VCaP (cell line): ENCODE results near the gene ABHD10.

ENCODE experiments used
- H3K27ac ChIP-seq: fragments of 450-650 bp; 2 replicates; pipeline ENCODE4 v1.5.1; 2017
- CTCF ChIP-seq: fragments of 450-650 bp; conservative IDR thresholded peaks from 2 replicates; pipeline ENCODE4 v1.5.1; 2017; ENCODE audit warnings: mild to moderate bottlenecking, moderate library complexity

ABHD10 gene

GRCh38 chr3:111978583-111979433 is at the start of gene ABHD10:
TSS of gene ABHD10 (plus strand) at chr3:111979026. CDS start at chr3:111979062, 36 bp downstream.
- TF ChIP-seq CTCF, result no peak
- H3K27ac ChIP-seq, result peak within 1 kb of the TSS; percentile 85

- TF ChIP-seq CTCF, result no peak
- H3K27ac ChIP-seq, result no peak overlapping the region
These were observed 49.3 kb upstream of the ABHD10 start for GRCh38 chr3:111929484-111929883.

- H3K27ac ChIP-seq, result peak overlapping the region; percentile 22; the same call in 1 of the 2 replicates
- TF ChIP-seq CTCF, result no peak
These were observed 45.9 kb upstream of the ABHD10 start for GRCh38 chr3:111932946-111933345.

- TF ChIP-seq CTCF, result no peak
- H3K27ac ChIP-seq, result no peak overlapping the region
These were observed 42.5 kb upstream of the ABHD10 start for GRCh38 chr3:111936191-111936841.

DNA sequence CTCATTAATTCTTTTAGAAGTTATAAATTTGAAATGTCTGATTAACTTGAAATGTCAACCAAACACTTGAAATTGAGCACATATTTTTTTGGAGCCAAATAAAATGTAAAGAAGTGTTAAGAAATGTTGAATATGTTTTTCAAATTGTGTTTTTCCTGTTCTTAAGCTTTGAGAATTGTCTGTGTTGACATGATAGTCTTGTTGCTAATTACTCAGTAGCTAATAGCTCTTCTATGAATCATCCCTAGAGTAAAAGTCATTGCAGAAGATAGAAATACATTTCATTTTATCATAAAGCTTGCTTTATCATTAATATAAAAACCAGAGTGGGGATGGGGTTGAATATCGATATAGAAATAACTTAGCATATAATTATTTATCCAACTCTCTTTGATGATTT is 41.9 kb upstream of the ABHD10 start:
- TF ChIP-seq CTCF, result no peak
- H3K27ac ChIP-seq, result peak overlapping the region; percentile 38

- peak overlapping the region; percentile 38 for H3K27ac ChIP-seq
- TF ChIP-seq CTCF, result no peak
These were observed 41.0 kb upstream of the ABHD10 start for GRCh38 chr3:111937871-111938270.

- no peak overlapping the region for H3K27ac ChIP-seq
- TF ChIP-seq CTCF, result no peak
These were observed 39.0 kb upstream of the ABHD10 start for GRCh38 chr3:111939873-111940272.
